GM21619 (cell line): Measurements from ENCODE around the gene C1orf232.

Experiments used
- ATAC-seq: cut with Tn5 transposase; IDR thresholded peaks from one replicate; pipeline ENCODE4 v1.9.1; 2021; ENCODE audit not compliant: unreplicated experiment

C1orf232 gene

DNA sequence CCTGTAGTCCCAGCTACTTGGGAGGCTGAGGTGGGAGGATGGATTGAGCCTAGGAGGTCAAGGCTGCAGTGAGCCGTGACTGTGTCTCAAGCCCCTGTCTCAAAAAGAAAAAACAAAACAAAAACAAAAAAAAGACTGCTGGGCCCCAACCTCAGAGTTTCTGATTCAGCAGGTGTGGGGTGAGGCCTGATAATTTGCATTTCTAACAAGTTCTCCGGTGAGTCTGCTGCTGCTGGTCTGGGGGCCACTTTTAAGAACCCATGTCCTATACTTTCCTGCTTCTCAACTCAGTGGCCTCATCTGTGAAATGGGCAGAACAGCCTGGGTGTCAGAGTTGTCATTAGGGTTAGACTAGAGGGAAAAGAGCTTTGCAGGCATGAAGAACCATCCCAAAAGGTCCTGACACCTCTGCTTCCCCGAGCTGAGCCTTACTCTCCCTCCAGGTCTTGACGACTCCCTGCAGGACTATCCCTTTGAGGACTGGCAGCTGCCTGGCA, 11.3 kb upstream of the C1orf232 start:
- ATAC-seq = no peak

DNA sequence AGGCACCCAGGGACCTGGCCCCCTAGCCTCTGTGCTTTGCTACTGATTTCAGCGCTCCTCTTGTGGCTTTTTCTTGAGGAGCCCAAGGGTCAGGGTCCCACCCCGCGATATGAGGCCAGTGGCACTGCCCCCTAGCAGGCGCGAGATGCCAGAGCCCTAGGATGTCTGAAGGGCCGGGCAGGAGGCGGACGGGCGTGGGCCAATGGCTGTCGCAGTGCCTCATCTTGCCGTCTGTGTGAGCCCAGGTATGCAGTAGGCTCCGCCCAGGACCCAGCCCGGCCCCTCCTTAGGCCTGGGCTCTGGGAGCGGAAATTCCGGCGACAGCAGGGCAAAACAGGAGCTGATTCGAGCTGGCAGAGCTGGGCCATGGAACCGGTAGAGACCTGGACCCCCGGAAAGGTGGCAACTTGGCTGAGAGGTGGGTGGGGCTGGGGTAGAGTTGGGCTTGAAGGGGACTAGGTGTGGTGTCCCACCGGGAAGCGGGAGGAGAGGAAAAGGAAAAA, 8.5 kb upstream of the C1orf232 start, which contains the start of gene CNKSR1:
TSS of gene CNKSR1 (plus strand) at position 310 of the 503 bp plus-strand sequence. CDS start at position 367, 57 bp downstream.
- no peak for ATAC-seq

DNA sequence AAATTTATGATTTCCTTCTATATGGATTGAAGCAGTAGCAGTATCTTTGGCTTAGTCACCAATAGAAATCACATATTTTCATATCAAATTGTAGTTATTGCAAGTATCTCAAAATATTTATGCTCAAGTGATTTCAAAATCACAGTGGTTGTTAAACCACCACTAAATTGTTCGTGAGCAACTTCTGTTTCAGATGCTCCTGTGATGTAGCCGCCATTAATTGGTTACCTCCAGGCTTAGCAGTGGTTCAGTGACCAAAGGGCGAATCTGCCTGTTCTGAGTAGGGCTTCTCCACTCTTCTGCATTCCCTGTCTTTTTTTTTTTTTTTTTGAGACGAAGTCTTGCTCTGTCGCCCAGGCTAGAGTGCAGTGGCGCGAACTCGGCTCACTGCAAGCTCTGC, 6.6 kb upstream of the C1orf232 start:
- no peak for ATAC-seq

DNA sequence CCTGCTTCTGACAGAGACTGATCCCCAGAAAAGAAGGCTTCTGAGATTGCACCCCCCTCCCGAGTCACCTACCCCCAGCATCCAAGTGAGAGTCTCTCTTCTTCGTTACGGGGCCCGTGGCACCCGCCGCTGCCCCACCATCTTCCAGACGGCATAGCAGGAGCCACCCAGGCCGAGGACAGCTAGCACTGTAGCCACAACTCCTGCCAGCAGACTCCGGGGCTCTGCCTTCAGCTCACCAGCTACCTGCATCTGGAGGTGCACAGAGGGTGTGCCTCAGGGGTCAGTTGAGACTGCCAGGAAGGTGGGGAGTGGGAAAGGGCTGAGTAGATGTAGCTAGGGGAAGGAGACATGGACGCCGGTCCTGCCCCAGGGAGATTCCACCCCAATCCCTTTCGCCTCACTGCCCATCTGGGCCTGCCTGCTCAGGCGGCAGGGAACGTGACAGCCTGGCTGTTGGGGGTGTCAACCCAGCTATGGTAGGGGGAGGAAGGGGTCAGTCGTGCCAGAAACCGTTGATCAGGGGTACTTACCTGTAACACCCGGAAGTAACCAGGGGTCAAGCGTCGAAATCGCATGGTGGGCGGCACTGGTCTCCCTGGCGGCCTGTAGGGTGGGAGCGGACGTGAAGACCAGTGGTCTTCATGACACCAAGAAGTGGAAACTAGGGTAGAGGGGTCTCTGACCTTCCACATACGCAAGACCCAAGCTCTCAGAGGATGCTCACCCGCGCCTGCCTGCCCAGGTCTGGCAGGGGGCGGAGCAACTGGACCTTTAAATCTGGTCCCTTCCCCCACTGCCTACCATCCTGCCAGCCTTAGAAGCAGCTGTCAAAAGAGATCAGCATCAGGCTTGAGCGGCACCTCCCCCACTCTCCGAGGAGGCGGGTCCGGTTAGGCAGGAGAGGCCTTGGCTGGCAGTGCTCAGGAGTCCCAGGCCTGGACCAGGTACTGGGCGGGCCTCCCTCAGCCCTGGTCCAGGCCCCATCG, 2.6 kb upstream of the C1orf232 start, which contains the start of gene ZNF593OS:
TSS of gene ZNF593OS (minus strand) at position 749 of the 989 bp plus-strand sequence. CDS start at position 578, 171 bp downstream.
- ATAC-seq = no peak

DNA sequence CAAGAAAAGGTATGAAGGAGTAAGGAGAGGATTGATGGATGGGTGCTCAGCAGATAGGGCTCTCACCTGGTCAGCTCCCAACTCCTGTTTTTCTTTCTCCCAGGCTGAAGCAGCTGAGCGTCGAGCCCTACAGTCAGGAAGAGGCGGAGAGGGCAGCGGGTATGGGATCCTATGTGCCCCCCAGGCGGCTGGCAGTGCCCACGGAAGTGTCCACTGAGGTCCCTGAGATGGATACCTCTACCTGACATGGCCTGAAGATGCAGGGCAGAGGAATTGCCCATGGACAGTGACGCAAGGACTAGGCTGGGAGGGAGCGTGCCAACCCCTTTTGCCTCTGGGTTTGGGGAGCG, 1.7 kb upstream of the C1orf232 start:
- no peak for ATAC-seq

DNA sequence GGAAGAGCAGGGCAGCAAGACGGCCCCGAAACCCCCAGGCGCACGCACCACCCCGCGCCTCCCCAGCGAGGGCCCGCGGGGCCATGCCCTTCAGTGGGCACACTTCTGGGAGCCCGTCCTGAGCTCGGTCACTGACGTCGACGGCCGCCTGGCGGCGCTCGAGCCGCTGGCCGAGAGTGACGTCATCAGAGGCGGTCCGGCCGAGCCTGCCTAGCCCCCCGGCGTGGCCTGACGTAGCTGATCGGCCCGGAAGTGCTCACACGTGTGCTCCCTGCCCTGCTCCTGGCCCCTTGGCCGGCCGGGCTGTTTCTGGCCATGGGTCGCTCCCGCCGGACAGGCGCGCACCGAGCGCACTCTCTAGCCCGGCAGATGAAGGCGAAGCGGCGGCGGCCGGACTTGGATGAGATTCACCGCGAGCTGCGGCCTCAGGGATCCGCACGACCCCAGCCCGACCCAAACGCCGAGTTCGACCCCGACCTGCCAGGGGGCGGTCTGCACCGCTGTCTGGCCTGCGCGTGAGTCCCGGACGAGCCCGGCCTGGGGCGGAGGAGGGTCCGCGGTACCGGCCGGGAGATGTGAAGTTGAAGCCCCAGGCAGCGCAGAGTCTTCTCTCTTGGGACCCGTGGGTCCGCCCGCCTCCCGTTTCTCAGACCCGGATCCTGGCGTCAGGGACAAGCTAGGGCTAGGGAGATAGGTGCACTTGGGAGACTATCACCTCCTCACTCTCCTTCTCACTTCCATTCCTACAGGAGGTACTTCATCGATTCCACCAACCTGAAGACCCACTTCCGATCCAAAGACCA, 1.1 kb upstream of the C1orf232 start, which contains the start of gene ZNF593:
TSS of gene ZNF593 (plus strand) at position 240 of the 803 bp plus-strand sequence. CDS start at position 316, 76 bp downstream.
- peak; percentile 92 for ATAC-seq

DNA sequence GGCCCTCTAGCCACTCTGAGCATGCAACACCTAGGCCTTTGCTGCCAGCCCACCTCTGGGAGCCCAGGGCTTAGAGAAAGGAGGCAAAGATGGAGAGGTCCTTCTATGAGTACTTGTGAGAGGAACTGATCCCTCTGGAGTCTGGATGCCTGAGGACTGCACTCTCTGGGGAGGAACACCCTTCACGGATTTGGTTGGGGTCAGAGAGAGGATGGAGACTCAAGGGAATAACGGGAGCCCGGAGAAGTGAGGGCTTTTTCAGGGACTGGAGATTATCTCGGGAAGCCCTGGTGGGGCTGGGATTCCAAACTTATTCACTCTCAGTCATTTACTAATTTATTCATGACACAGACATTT, 413 bp upstream of the C1orf232 start:
- ATAC-seq = no peak

DNA sequence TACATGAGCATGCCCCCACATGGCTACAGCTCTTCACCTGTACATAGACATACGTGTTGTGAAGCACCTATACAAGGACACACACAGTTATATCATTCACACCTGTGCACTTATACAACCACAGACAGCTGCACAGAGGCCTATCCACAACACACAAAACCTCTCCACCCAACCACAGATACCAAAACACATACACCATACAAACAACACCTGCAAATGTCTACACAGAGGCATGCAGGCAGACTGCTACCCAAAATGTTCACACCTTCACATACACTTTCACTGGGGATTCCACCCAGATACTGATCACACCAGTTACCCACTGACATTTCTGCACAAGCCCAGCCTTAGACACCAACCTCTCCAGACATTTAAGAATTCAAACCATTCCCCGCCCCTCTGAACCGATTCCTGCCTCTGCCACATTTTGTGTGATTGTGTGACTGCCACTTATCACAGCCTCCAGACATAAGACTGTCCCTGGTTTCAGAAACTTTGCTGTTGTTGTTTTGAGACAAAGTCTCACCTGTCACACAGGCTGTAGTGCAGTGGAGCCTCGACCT, 2.0 kb downstream of the C1orf232 start:
- no peak for ATAC-seq

DNA sequence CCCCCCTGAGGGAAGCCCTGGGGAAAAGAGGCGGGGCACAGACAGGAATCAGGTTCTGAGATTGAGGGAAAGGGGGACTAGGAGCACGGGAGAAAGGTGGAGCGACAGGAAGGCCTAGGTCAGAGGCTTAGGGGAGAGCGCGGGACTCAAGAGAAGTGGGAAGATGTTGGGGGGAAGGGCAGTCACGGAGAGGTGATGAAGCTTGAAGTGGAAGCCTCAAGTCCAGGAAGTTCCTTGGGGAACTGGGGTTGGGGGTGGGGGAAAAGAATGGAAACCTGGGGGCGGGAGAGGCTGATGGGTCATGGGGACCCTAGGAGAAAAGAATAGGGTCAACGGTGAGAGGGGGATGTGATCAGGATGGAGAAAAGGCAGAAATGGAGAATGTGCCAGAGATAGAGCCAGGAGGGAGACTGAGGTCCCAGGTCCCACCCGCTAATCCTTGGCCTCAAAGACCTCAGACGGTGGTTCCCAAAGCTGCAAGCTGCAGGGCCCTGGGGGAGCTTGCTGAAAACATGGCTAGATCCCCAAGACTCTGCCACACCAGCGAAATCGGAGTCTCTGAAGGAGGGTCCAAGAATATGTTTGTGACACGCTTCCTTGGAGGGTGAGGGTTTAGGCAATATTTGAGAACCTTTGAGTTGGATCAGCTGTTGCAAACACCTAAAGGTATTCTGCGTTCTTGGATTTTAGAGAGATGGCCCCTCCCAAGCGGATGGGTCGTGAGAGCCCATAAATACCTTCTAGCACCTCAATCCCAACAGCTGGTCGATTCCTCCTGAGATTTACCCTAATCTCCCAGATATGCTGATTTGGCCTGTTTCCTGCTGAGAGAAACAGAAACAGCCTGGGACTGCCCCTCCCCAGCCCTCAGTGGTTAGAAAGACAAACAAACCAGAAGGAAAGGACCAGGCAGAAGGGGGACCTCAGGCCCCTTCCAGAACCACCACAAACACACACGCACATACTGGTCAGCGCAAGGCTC, 3.6 kb downstream of the C1orf232 start:
- ATAC-seq = no peak

DNA sequence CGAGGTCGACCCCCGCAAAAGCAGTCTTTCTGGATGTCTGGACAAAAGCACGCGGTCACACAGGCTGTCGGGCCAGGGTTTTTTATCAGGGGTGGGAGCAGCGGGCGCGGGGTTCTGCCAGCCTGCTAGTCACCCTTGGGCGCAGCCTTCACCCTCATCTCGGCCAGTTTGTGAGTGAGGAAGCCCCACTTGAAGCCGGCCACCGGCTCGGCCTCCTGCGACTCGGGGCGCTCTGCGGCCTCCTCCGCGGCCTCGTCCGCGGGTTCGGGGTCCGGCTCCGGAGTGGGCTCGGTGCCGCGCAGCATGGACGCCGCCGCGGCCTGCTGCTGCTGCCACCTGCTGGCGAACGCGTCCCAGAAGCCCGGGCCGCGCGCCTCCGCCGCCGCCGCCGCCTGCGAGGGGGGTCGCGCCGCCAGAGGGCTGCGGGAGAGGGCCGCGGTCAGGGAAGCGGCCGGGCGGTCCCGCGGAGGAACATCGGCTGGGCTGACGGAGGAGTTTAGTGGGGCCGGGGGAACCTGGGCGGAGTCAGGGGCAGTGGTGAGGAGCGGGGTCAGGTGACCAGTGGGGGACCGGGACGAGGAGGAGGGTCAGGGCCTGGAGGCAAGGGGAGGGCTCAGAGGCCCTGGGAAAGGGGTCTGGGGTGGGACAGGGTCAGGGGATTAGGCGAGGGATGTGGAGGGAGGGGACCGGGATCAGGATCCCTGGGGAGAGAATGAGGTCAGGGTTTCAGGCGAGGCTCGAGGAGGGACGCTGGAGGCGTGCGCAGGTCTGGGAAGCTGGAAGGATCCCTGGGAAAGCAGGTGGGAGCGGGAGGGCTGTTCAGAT, 4.5 kb downstream of the C1orf232 start:
- ATAC-seq = no peak

DNA sequence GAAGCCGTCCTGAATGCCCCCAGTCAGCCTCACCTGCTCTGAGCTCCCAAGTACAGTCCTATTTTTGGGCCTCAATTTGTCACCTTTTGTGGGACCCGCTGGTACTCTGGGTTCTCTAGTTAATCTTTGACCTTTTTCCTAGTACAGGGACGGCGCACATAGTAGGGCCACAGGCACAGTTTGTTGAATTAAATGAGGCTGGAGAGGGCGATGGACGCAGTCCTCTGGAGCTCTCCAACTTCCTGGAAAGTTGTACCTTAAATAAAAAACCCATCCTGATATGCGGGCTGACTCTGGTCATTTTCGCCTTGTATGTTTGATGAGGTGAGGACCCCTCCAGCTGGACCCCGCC, 5.1 kb downstream of the C1orf232 start:
- no peak for ATAC-seq

DNA sequence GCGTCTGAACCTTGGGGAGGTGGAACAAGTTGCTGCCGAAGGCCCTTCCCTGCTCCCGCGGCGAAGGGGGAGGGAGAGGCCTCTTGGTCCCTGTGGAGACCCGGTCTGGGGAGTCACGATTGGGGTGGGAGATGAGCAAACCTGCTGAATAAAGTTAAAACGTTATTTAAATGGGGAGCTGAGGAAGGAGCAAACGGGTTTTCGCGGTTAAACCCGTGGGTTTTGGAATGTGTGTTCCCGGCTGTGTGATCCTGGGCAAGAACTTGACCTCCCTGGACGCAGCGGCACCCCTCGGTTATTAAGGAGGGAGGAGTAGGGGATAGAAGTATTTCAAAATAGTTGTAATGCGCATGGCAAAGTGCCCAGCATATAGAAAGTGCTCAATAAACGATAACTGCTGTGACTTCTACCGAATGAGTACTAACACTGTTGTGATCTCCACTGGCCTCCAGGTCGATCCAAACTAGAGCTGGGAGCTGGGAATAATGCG, 6.5 kb downstream of the C1orf232 start:
- ATAC-seq = no peak

DNA sequence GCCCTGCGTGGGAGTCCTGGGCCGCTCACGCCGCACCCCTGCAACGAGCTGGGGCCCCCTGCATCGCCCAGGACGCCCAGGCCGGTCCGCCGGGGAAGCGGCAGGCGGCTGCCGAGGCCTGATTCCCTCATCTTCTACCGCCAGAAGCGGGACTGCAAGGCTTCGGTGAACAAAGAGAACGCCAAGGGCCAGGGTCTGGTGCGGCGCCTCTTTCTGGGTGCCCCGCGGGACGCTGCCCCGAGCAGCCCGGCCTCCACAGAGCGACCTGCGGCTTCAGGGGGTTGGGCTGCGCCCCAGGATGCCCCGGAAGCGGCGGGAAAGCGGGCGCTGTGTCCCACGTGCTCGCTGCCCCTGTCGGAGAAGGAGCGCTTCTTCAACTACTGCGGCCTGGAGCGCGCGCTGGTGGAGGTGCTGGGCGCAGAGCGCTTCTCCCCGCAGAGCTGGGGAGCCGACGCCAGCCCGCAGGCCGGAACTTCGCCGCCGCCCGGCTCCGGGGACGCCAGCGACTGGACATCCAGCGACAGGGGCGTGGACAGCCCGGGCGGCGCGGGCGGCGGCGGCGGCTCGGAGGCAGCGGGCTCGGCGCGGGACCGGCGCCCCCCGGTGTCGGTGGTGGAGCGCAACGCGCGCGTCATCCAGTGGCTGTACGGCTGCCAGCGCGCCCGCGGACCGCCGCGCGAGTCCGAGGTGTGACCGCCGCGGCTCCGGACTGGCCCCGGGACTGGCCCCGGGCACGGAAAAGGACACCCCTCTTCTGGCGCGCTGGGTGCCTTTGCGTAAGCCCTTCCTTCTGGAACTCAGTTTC, 7.1 kb downstream of the C1orf232 start:
- no peak for ATAC-seq

DNA sequence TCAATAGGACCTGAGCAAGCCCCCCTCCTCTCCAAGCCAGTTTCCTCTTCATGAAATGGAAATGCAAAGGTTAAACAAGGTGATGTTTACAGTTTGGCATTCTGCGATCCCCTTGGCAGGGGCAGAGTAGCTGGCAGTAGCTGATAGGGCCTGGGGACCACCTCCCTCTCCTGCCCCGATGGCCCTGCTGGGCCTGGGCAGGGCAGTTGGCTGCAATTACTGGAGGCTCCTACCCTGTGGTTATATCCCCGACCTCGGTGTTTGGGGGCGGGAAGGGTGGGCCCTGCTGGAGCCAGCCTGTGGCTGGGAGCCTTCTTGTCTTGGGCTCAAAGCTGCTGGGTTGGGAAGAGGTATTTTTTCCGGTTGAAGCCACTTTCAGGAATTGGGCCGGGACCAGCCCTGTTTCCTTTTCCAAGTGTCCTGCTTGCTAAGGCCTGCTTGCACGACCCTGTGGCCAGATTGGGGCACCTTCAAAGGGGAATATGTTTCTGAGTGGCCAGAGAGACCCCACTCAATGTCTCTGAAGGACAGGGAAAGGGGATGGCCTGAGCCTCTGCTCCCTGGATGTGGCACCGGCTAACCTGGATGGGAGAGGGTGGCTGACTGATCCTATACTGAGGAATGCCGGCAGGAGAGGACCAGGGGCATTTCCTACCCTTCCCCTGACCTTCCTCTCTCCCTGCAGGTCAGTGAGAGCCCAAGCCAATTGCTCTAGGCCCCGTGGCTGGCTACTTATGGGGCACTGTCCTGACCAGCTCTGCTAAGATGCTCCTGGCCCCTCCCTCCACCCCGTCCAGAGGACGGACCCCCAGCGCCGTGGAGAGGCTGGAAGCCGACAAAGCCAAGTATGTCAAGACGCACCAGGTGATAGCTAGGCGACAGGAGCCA, 8.0 kb downstream of the C1orf232 start:
- no peak for ATAC-seq

DNA sequence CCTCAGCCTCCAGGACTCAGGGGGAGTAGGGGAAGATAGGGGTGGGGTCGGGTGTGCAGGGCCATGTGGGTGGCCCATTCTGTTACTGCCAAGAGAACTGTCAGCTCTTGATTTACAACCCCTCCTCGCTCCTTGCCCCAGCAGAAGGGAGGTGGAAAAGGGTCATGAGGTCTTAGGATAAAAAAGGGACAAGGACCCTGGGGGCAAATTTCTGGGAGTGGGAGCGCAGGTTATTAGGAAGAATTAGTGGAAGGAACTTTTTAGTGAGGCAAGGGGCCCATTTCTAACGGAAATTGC, 9.1 kb downstream of the C1orf232 start:
- ATAC-seq = no peak

DNA sequence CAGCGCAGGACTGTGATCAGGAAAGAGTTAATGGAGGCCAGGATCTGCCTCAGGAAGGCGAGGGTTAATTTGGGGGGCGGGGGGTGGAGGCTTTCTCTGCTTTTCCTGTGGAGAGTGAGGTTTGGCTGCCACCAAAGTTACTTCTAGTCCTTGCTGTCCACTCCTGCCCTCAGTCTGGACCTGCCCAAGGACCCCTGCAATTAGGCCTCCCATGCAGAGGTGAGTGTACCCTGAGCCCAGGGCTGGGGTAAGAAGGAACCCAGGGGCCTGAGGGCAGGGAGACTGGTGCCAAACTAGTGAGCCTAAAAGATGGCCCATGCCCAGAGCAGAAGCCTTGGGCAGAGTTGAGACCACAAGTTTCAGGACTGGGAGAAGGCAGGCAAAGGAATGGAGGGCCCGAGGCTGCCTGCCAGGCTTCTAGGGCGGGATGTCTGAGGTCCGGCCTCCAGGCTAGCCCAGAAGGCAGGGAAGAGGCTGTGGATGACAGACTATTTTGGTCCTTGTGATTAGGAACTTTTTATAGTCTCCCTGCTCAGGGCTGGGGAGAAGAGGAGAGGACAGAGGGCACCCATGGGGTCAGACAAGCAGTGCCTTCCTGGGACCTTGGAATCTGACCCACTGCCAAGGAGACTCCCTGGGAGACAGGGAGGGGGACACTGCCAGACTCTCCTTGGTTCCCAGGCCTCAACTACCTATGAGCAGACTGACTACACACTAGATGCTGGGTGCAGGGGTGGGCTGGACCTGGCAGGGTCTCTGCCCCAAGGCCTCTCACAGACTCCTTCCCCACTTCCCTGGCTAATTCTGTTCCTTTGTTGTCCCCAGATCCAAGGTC, 9.6 kb downstream of the C1orf232 start, which contains the start of gene FAM110D:
TSS of gene FAM110D (plus strand) at position 172 of the 835 bp plus-strand sequence. CDS start 2,213 bp downstream, outside the sequence.
- no peak for ATAC-seq
